PC-9 (cell line): Measurements from ENCODE around the gene PATJ. TPM values are rescaled to one million over a fixed set of nuclear protein-coding genes. Genes with fewer than 3 reads are reported as not detected.

Experiments used
- BruUV-seq: library from RNA; stranded (reverse); fragments of 400-500 nt; replicated peaks from 2 replicates; lab custom pipeline; 2021; lab: Mats Ljungman, UMichigan
- CTCF ChIA-PET: fragments of 300-600 bp; sonication (Branson Sonifier 250); formaldehyde crosslinking; loops from one replicate; lab custom pipeline; 2022; ENCODE audit warnings: antibody characterized with exemption; lab: Charles Lee
- POLR2A ChIA-PET: fragments of 300-600 bp; sonication (Branson Sonifier 250); formaldehyde crosslinking; loops from one replicate; lab custom pipeline; 2022; ENCODE audit warnings: antibody characterized with exemption; ENCODE audit not compliant: unreplicated experiment; lab: Charles Lee
- DNase-seq, 2 experiments: peaks; one replicate each; pipeline versions ENCODE4 v3.0.0 to v3.0.0-alpha.2; 2015 to 2022; ENCODE audit warnings: mixed read lengths in 1 of 2
- H2AFZ ChIP-seq: fragments of 200-600 bp; sonication (generic); 2 replicates; pipeline ENCODE4 v1.8.1; 2017; ENCODE audit warnings: antibody characterized with exemption
- H3F3A ChIP-seq: fragments of 200-600 bp; sonication (generic); 2 replicates; pipeline ENCODE4 v1.8.1; 2017; ENCODE audit warnings: antibody characterized with exemption, mild to moderate bottlenecking, low read depth; ENCODE audit not compliant: insufficient read depth
- H3K27ac ChIP-seq: fragments of 200-600 bp; sonication (generic); 2 replicates; pipeline ENCODE4 v1.6.1; 2016; ENCODE audit warnings: mixed run types
- H3K27me3 ChIP-seq: fragments of 200-600 bp; sonication (generic); 2 replicates; pipeline ENCODE4 v1.6.1; 2016; ENCODE audit warnings: low read depth, mixed run types; ENCODE audit not compliant: insufficient read depth
- H3K36me3 ChIP-seq: fragments of 200-600 bp; sonication (generic); 2 replicates; pipeline ENCODE4 v1.6.1; 2016; ENCODE audit warnings: low read depth, mixed run types
- H3K4me1 ChIP-seq: fragments of 200-600 bp; sonication (generic); replicated peaks from 2 replicates; pipeline ENCODE4 v1.6.1; 2016; ENCODE audit warnings: mixed run types; ENCODE audit not compliant: insufficient read depth
- H3K4me2 ChIP-seq: fragments of 200-600 bp; sonication (generic); 2 replicates; pipeline ENCODE4 v1.6.1; 2017; ENCODE audit warnings: mixed run types
- H3K4me3 ChIP-seq: fragments of 200-600 bp; sonication (generic); 2 replicates; pipeline ENCODE4 v1.6.1; 2016; ENCODE audit warnings: mixed run types
- H3K79me2 ChIP-seq: fragments of 200-600 bp; sonication (generic); 2 replicates; pipeline ENCODE4 v1.6.1; 2017; ENCODE audit warnings: low read depth, mixed run types
- H3K9me2 ChIP-seq: fragments of 200-600 bp; sonication (generic); 2 replicates; pipeline ENCODE4 v1.8.1; 2017; ENCODE audit warnings: mild to moderate bottlenecking; ENCODE audit not compliant: insufficient read depth
- H3K9me3 ChIP-seq: fragments of 200-600 bp; sonication (generic); 2 replicates; pipeline ENCODE4 v1.8.1; 2016; ENCODE audit warnings: low read depth; ENCODE audit not compliant: insufficient read depth
- H4K20me1 ChIP-seq: fragments of 200-600 bp; sonication (generic); 2 replicates; pipeline ENCODE4 v1.8.1; 2017; ENCODE audit not compliant: insufficient read depth
- CTCF ChIP-seq: fragments of 200-600 bp; sonication (generic); conservative IDR thresholded peaks from 2 replicates; pipeline ENCODE4 v1.6.1; 2017; ENCODE audit warnings: mixed run types, antibody characterized with exemption, mild to moderate bottlenecking, moderate library complexity
- EZH2 ChIP-seq: fragments of 200-600 bp; sonication (generic); IDR thresholded peaks from 2 replicates; pipeline ENCODE4 v1.8.0; 2017; ENCODE audit warnings: antibody characterized with exemption, low read depth
- intact Hi-C: fragments of 100-400 bp; cut with micrococcal nuclease; formaldehyde crosslinking; loops from one replicate; pipeline ENCODE4 v1.10.0; 2022; ENCODE audit not compliant: unreplicated experiment
- total RNA-seq: library from RNA; stranded (reverse); gene quantifications from 2 replicates; pipeline ENCODE4 v1.2.3, GENCODE V29; 2021

PATJ gene
- total RNA-seq, 1 experiment from 2014 or later, result 91.0 TPM

GRCh38 chr1:62100442-62100841, 358.2 kb downstream of the PATJ start:
- H3K79me2 ChIP-seq, result no peaks in the 10 kb centered on the region
- H3K27me3 ChIP-seq, result no peaks in the 10 kb centered on the region
- H3K36me3 ChIP-seq, result peaks cover 6% of the 10 kb centered on the region
- intact Hi-C loops, result no loop called here
- no TSS peak for BruUV-seq
- TF ChIP-seq EZH2 (no peak), CTCF (no peak)
- no peaks in the 10 kb centered on the region for H3F3A ChIP-seq
- no peak overlapping the region for H3K4me3 ChIP-seq
- H2AFZ ChIP-seq, result no peak overlapping the region
- H3K9me2 ChIP-seq, result no peaks in the 10 kb centered on the region
- no peaks in the 10 kb centered on the region for H3K4me1 ChIP-seq
- ChIA-PET CTCF (no interaction called here), POLR2A (no interaction called here)
- H4K20me1 ChIP-seq, result no peaks in the 10 kb centered on the region
- no peak for DNase-seq
- H3K9me3 ChIP-seq, result no peaks in the 10 kb centered on the region
- no peak overlapping the region for H3K4me2 ChIP-seq
- H3K27ac ChIP-seq, result no peak overlapping the region

GRCh38 chr1:62103846-62104245, 361.6 kb downstream of the PATJ start:
- Histone ChIP-seq H3K4me2 (no peak overlapping the region), H3K9me2 (no peaks in the 10 kb centered on the region), H4K20me1 (no peaks in the 10 kb centered on the region), H3K4me1 (no peaks in the 10 kb centered on the region), H3F3A (no peaks in the 10 kb centered on the region), H2AFZ (no peak overlapping the region), H3K9me3 (no peaks in the 10 kb centered on the region), H3K27ac (no peak overlapping the region), H3K4me3 (no peak overlapping the region), H3K36me3 (no peaks in the 10 kb centered on the region; the same call in 1 of the 2 replicates), H3K27me3 (no peaks in the 10 kb centered on the region), H3K79me2 (no peaks in the 10 kb centered on the region)
- TF ChIP-seq CTCF, result no peak
- TF ChIP-seq EZH2, result no peak
- BruUV-seq, result no TSS peak
- CTCF ChIA-PET, result no interaction called here
- POLR2A ChIA-PET, result interaction anchor here (0.6 kb wide), 1 partner anchor 436 kb away, joined by 4 read pairs; no protein-coding TSS in a partner anchor
- intact Hi-C loops, result no loop called here
- DNase-seq, result no peak

GRCh38 chr1:62107923-62108322, 365.6 kb downstream of the PATJ start:
- POLR2A ChIA-PET, result no interaction called here
- intact Hi-C loops, result no loop called here
- Histone ChIP-seq H3F3A (no peaks in the 10 kb centered on the region), H2AFZ (no peak overlapping the region), H3K9me3 (no peaks in the 10 kb centered on the region), H4K20me1 (no peaks in the 10 kb centered on the region), H3K4me1 (no peaks in the 10 kb centered on the region), H3K27me3 (no peaks in the 10 kb centered on the region), H3K36me3 (no peaks in the 10 kb centered on the region; the same call in 1 of the 2 replicates), H3K79me2 (no peaks in the 10 kb centered on the region), H3K9me2 (no peaks in the 10 kb centered on the region), H3K27ac (no peak overlapping the region), H3K4me2 (no peak overlapping the region), H3K4me3 (no peak overlapping the region)
- CTCF ChIA-PET, result no interaction called here
- TF ChIP-seq EZH2 (no peak), CTCF (no peak)
- peak in 1 of 2 experiments; percentile 45 for DNase-seq
- no TSS peak for BruUV-seq
